ENCODE measurements around the gene RGP1.

RGP1 gene

GRCh38 chr9:35746583-35746982 is 2.5 kb upstream of the RGP1 start:
- H3K9ac ChIP-seq (ENCODE audit: low read depth, low read length), result no peak overlapping the region
- H3K4me1 ChIP-seq (ENCODE audit: control insufficient read depth, insufficient read depth, low read length), result peaks cover 15% of the 10 kb centered on the region
- peak overlapping the region; percentile 95 for H3K4me3 ChIP-seq (ENCODE audit: low read depth, low read length)
- no peak overlapping the region for H3K27ac ChIP-seq (ENCODE audit: low read depth, low read length)
- H3K9me3 ChIP-seq (ENCODE audit: control insufficient read depth, insufficient read depth, low read length), result no peaks in the 10 kb centered on the region
- peaks cover 53% of the 10 kb centered on the region for H3K36me3 ChIP-seq (ENCODE audit: control insufficient read depth, insufficient read depth, low read length)
- no peaks in the 10 kb centered on the region for H3K27me3 ChIP-seq (ENCODE audit: control insufficient read depth, insufficient read depth, low read length)

GRCh38 chr9:35748242-35748857 is 737 bp upstream of the RGP1 start:
- Histone ChIP-seq H3K9ac (ENCODE audit: low read depth, low read length) (peak overlapping the region; percentile 64), H3K9me3 (ENCODE audit: control insufficient read depth, insufficient read depth, low read length) (no peaks in the 10 kb centered on the region), H3K27ac (ENCODE audit: low read depth, low read length) (peak overlapping the region; percentile 92), H3K27me3 (ENCODE audit: control insufficient read depth, insufficient read depth, low read length) (no peaks in the 10 kb centered on the region), H3K4me3 (ENCODE audit: low read depth, low read length) (peak overlapping the region; percentile 95), H3K4me1 (ENCODE audit: control insufficient read depth, insufficient read depth, low read length) (peaks cover 15% of the 10 kb centered on the region), H3K36me3 (ENCODE audit: control insufficient read depth, insufficient read depth, low read length) (peaks cover 53% of the 10 kb centered on the region)

GRCh38 chr9:35749515-35750255 is 598 bp downstream of the RGP1 start:
- Histone ChIP-seq H3K27me3 (ENCODE audit: control insufficient read depth, insufficient read depth, low read length) (no peaks in the 10 kb centered on the region), H3K36me3 (ENCODE audit: control insufficient read depth, insufficient read depth, low read length) (peaks cover 46% of the 10 kb centered on the region), H3K9me3 (ENCODE audit: control insufficient read depth, insufficient read depth, low read length) (no peaks in the 10 kb centered on the region), H3K4me3 (ENCODE audit: low read depth, low read length) (peak overlapping the region; percentile 95), H3K4me1 (ENCODE audit: control insufficient read depth, insufficient read depth, low read length) (peaks cover 15% of the 10 kb centered on the region), H3K9ac (ENCODE audit: low read depth, low read length) (peak overlapping the region; percentile 54), H3K27ac (ENCODE audit: low read depth, low read length) (peak overlapping the region; percentile 92)

- Histone ChIP-seq H3K9me3 (ENCODE audit: control insufficient read depth, insufficient read depth, low read length) (no peaks in the 10 kb centered on the region), H3K27ac (ENCODE audit: low read depth, low read length) (no peak overlapping the region), H3K36me3 (ENCODE audit: control insufficient read depth, insufficient read depth, low read length) (peaks cover 44% of the 10 kb centered on the region), H3K4me3 (ENCODE audit: low read depth, low read length) (peak overlapping the region; percentile 95), H3K9ac (ENCODE audit: low read depth, low read length) (no peak overlapping the region), H3K27me3 (ENCODE audit: control insufficient read depth, insufficient read depth, low read length) (no peaks in the 10 kb centered on the region), H3K4me1 (ENCODE audit: control insufficient read depth, insufficient read depth, low read length) (peaks cover 15% of the 10 kb centered on the region)
Measured at GRCh38 chr9:35750256-35750531, 1.1 kb downstream of the RGP1 start.

GRCh38 chr9:35753466-35753865 is 4.4 kb downstream of the RGP1 start:
- no peaks in the 10 kb centered on the region for H3K27me3 ChIP-seq (ENCODE audit: control insufficient read depth, insufficient read depth, low read length)
- no peak overlapping the region for H3K27ac ChIP-seq (ENCODE audit: low read depth, low read length)
- H3K9ac ChIP-seq (ENCODE audit: low read depth, low read length), result no peak overlapping the region
- 0 out of 2 replicates have a peak, but pooled peaks cover 11% of the 10 kb centered on the region for H3K4me1 ChIP-seq (ENCODE audit: control insufficient read depth, insufficient read depth, low read length)
- H3K36me3 ChIP-seq (ENCODE audit: control insufficient read depth, insufficient read depth, low read length), result peaks cover 35% of the 10 kb centered on the region
- H3K9me3 ChIP-seq (ENCODE audit: control insufficient read depth, insufficient read depth, low read length), result no peaks in the 10 kb centered on the region
- H3K4me3 ChIP-seq (ENCODE audit: low read depth, low read length), result no peak overlapping the region

- Histone ChIP-seq H3K27ac (ENCODE audit: low read depth, low read length) (no peak within 1 kb of the TSS), H3K36me3 (ENCODE audit: control insufficient read depth, insufficient read depth, low read length) (peaks cover 35% of the 10 kb centered on the region), H3K9me3 (ENCODE audit: control insufficient read depth, insufficient read depth, low read length) (no peaks in the 10 kb centered on the region), H3K27me3 (ENCODE audit: control insufficient read depth, insufficient read depth, low read length) (no peaks in the 10 kb centered on the region), H3K4me3 (ENCODE audit: low read depth, low read length) (no peak within 1 kb of the TSS), H3K9ac (ENCODE audit: low read depth, low read length) (no peak within 1 kb of the TSS), H3K4me1 (ENCODE audit: control insufficient read depth, insufficient read depth, low read length) (peaks cover 14% of the 10 kb centered on the region; the same call in 1 of the 2 replicates)
Measured at GRCh38 chr9:35754264-35754663, 5.2 kb downstream of the RGP1 start, which contains the start of gene MSMP. TSS of gene MSMP (minus strand) at chr9:35754276. CDS start at chr9:35754129, 147 bp downstream.

GRCh38 chr9:35755071-35755470 is 6.0 kb downstream of the RGP1 start:
- Histone ChIP-seq H3K36me3 (ENCODE audit: control insufficient read depth, insufficient read depth, low read length) (peaks cover 35% of the 10 kb centered on the region), H3K9ac (ENCODE audit: low read depth, low read length) (no peak overlapping the region), H3K27ac (ENCODE audit: low read depth, low read length) (no peak overlapping the region), H3K4me3 (ENCODE audit: low read depth, low read length) (no peak overlapping the region), H3K27me3 (ENCODE audit: control insufficient read depth, insufficient read depth, low read length) (no peaks in the 10 kb centered on the region), H3K9me3 (ENCODE audit: control insufficient read depth, insufficient read depth, low read length) (no peaks in the 10 kb centered on the region), H3K4me1 (ENCODE audit: control insufficient read depth, insufficient read depth, low read length) (peaks cover 11% of the 10 kb centered on the region; the same call in 1 of the 2 replicates)

- no peaks in the 10 kb centered on the region for H3K27me3 ChIP-seq (ENCODE audit: control insufficient read depth, insufficient read depth, low read length)
- H3K9ac ChIP-seq (ENCODE audit: low read depth, low read length), result peak overlapping the region; percentile 86
- H3K4me3 ChIP-seq (ENCODE audit: low read depth, low read length), result peak overlapping the region; percentile 86
- peaks cover 10% of the 10 kb centered on the region; the same call in 1 of the 2 replicates for H3K4me1 ChIP-seq (ENCODE audit: control insufficient read depth, insufficient read depth, low read length)
- H3K27ac ChIP-seq (ENCODE audit: low read depth, low read length), result peak overlapping the region; percentile 94
- H3K36me3 ChIP-seq (ENCODE audit: control insufficient read depth, insufficient read depth, low read length), result peaks cover 24% of the 10 kb centered on the region
- H3K9me3 ChIP-seq (ENCODE audit: control insufficient read depth, insufficient read depth, low read length), result no peaks in the 10 kb centered on the region
Measured at GRCh38 chr9:35756275-35757225, 7.5 kb downstream of the RGP1 start.

GRCh38 chr9:35757226-35757891 is 8.3 kb downstream of the RGP1 start:
- Histone ChIP-seq H3K4me1 (ENCODE audit: control insufficient read depth, insufficient read depth, low read length) (peaks cover 10% of the 10 kb centered on the region; the same call in 1 of the 2 replicates), H3K27me3 (ENCODE audit: control insufficient read depth, insufficient read depth, low read length) (no peaks in the 10 kb centered on the region), H3K36me3 (ENCODE audit: control insufficient read depth, insufficient read depth, low read length) (peaks cover 16% of the 10 kb centered on the region), H3K9me3 (ENCODE audit: control insufficient read depth, insufficient read depth, low read length) (no peaks in the 10 kb centered on the region), H3K4me3 (ENCODE audit: low read depth, low read length) (peak overlapping the region; percentile 86), H3K9ac (ENCODE audit: low read depth, low read length) (peak overlapping the region; percentile 86), H3K27ac (ENCODE audit: low read depth, low read length) (peak overlapping the region; percentile 94)

- Histone ChIP-seq H3K36me3 (ENCODE audit: control insufficient read depth, insufficient read depth, low read length) (peaks cover 11% of the 10 kb centered on the region), H3K27ac (ENCODE audit: low read depth, low read length) (no peak overlapping the region), H3K9me3 (ENCODE audit: control insufficient read depth, insufficient read depth, low read length) (no peaks in the 10 kb centered on the region), H3K4me1 (ENCODE audit: control insufficient read depth, insufficient read depth, low read length) (peaks cover 10% of the 10 kb centered on the region; the same call in 1 of the 2 replicates), H3K27me3 (ENCODE audit: control insufficient read depth, insufficient read depth, low read length) (no peaks in the 10 kb centered on the region), H3K4me3 (ENCODE audit: low read depth, low read length) (peak overlapping the region; percentile 86), H3K9ac (ENCODE audit: low read depth, low read length) (peak overlapping the region; percentile 86; the same call in 1 of the 2 replicates)
Measured at GRCh38 chr9:35757892-35758275, 8.8 kb downstream of the RGP1 start.

Data from HUES48 (cell line).